ELF-1 (cell line): ENCODE measurements around the gene P4HTM.
A peak's percentile ranks its signal among the peaks of the same experiment; 100 is the strongest.

Experiments used
- DNase-seq: peaks from one replicate; pipeline ENCODE4 v3.0.0-alpha.2; 2016; ENCODE audit warnings: low read depth, low spot score

The P4HTM gene

DNA sequence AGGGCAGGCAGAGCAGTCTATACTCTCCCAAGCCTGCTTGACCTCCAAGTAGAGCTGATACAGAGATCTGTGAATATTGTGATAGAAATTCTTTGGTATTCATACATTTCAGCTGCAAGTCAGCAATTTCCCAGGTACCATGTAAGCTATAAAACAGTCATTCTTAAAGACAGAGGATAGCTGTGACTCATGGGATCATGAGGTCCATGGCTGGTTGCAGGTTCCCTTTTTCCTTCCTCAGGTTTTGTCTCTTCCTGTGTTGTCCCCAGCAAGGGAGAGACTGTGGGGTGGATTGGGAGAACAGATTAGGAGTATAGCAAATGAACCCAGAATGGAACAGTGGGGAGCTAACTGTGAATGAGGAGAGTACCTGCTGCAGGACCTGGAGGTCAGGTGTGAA is 5.4 kb upstream of the P4HTM start:
- DNase-seq, result no peak

- DNase-seq, result no peak
These were observed 4.1 kb upstream of the P4HTM start for GRCh38 chr3:48985831-48986376.

DNA sequence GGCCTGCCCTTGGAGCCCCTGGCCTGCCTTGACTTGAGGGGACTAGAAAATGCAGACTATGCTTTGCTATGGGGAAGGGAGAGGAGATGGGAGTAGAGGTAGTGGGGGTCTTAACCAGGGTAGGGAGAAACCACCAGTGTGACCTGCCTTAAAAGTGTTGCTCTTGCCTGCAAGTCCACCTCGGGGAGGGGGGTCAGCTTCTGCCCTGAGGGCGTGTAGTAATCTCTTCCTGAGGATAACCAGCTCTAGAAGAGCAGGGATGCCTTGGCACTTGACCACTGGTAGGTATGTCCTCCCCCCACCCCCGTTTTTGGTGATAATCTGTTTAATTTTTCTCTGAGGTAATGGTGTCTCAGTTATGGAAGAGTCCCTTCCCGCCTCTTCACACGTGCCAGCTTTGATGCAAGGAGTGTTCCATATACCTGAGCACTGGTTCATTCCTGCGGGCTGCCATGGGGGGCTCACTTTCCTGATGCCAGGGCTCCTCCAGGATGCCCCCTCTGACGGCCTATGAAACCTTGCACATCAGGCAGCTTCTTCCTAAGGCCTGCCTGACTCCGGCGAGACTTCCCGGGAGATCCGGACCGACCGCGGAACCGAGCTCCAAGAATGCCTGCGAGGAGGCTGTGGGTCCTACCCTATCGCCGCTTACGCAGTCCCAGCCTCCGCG is 780 bp upstream of the P4HTM start:
- peak; percentile 55 for DNase-seq

- peak; percentile 47 for DNase-seq
These were observed 812 bp downstream of the P4HTM start for GRCh38 chr3:48990636-48991469.

GRCh38 chr3:48991851-48992545 is 2.0 kb downstream of the P4HTM start:
- DNase-seq, result no peak

GRCh38 chr3:48993834-48994233 is 3.8 kb downstream of the P4HTM start:
- no peak for DNase-seq

GRCh38 chr3:48996640-48997039 is 6.6 kb downstream of the P4HTM start:
- no peak for DNase-seq

GRCh38 chr3:48997102-48997635 is 7.1 kb downstream of the P4HTM start:
- DNase-seq, result no peak

- peak; percentile 70 for DNase-seq
These were observed 7.9 kb downstream of the P4HTM start for GRCh38 chr3:48997714-48998637.

DNA sequence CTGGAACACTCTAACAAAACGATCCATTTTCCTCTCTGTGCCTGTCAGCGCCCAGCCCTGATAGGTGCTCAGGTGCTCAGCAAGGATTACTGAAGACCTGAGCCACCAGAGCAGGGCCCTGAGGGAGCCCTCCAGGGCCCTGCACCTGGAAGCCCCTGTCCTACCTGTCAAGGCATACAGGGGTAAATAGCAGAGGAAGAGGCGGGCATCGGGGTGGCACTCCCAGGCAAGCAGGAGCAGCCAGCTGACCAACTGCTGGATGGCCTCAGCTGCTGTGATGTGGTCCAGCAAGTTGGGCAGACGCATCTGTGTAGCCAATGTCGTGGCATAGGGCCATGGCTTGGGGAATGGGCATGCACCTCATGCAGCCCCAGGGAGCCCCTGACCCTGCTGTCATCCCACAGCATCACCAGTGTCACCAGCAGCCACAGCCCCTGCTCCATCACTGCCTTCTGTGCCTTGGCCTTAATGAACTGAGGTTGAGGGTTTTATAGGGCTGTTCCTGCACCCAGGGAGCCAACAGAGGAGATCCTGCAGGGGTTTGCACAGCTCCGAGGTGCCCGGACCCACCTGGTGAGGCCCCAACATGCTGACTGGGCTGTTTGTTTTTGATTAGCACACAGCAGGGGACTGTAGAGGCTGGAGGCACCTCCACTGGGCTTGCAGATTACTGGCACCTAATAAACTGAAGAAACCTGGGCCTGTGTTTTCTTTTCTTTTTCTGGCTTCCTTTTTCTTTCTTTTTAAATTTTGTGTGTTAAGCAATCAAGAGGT is 9.2 kb downstream of the P4HTM start:
- DNase-seq, result no peak

- DNase-seq, result no peak
These were observed 11.1 kb downstream of the P4HTM start for GRCh38 chr3:49001155-49001554.

DNA sequence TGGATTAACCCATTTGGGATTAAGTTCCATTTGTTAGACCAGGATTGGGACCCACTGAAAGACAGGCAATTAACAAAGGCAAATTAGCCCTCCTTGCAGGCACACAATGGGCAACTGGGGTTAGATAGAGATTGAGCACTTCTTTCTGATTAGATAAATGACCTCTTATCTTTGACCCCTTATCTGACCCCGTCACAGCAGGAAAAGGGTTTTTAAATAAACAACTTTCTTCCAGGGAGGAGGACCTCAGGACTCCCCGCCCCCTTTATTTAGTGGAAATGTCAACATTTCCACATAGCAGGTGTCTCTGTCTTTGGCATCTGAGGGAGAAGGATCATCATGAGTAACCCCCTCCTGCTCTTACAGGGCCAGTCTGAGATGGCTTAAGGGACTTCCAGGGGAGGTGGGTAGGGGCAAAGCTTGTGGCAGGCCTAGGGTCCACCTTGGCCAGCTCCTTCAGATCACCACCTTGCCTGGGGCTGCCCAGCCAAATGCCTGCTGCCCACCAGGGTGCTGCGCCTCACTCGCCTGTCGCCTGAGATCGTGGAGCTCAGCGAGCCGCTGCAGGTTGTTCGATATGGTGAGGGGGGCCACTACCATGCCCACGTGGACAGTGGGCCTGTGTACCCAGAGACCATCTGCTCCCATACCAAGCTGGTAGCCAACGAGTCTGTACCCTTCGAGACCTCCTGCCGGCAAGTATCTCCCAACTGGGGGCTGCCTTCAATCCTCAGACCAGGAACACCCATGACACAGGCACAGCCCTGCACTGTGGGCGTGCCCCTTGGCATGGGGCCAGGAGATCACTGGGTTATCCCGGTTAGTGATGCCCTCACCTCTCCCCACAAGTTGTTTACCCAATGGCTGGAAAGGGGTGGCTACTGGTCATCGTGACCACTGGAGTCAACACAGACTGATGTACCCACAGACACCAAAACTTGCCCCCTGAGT is 14.6 kb downstream of the P4HTM start:
- DNase-seq, result no peak

- DNase-seq, result no peak
These were observed 15.3 kb downstream of the P4HTM start for GRCh38 chr3:49005303-49005680.

DNA sequence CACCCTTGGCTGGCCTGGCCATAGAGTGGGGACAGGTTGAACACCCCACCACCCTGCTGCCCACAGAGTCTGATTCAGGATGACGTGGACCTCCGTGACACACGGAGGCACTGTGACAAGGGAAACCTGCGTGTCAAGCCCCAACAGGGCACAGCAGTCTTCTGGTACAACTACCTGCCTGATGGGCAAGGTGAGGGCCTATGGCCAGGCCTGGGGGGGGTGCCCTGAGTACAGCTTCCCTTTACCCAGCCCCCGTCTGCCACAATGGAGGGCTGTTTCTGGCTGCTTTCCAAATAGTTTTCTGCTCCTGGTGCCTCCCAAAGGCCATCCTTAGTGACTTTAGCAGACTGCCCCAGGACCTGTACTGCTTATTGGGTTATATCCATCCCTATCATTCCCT is 16.0 kb downstream of the P4HTM start:
- no peak for DNase-seq

DNA sequence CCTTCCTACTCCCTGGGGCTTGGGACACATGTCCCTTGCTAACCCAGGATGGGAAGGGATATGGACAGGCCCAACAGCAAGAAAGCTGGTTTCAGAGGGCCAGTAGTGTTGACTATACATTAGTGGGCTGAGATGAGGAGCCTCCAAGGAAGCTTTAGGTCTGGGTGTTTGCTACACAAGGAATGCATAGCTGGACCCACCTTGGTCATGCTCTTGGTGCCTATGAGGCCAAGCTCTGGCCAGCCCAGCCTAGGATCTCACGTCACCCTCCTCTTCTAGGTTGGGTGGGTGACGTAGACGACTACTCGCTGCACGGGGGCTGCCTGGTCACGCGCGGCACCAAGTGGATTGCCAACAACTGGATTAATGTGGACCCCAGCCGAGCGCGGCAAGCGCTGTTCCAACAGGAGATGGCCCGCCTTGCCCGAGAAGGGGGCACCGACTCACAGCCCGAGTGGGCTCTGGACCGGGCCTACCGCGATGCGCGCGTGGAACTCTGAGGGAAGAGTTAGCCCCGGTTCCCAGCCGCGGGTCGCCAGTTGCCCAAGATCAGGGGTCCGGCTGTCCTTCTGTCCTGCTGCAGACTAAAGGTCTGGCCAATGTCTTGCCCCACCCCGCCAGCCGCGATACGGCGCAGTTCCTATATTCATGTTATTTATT is 16.5 kb downstream of the P4HTM start:
- DNase-seq, result no peak

GRCh38 chr3:49007068-49007770 is 17.2 kb downstream of the P4HTM start, which contains the start of gene WDR6:
Gene WDR6 (plus strand): TSS chr3:49007391. CDS start chr3:49007432, 41 bp downstream.
- peak; percentile 99 for DNase-seq

- DNase-seq, result peak; percentile 92
These were observed 17.9 kb downstream of the P4HTM start for GRCh38 chr3:49007771-49008528.
